Caco-2 (cell line): ENCODE data around the gene PFKP. TPM values are rescaled to one million over a fixed set of nuclear protein-coding genes. Genes with fewer than 3 reads are reported as not detected.

Source experiments
- BruUV-seq: library from RNA; stranded (reverse); fragments of 400-500 nt; replicated peaks from 2 replicates; lab custom pipeline; 2021; lab: Mats Ljungman, UMichigan
- CTCF ChIA-PET: fragments of 300-600 bp; sonication (Branson Sonifier 250); formaldehyde crosslinking; loops from one replicate; lab custom pipeline; 2022; ENCODE audit warnings: antibody characterized with exemption; lab: Charles Lee
- POLR2A ChIA-PET: fragments of 300-600 bp; sonication (Branson Sonifier 250); formaldehyde crosslinking; loops from one replicate; lab custom pipeline; 2022; ENCODE audit warnings: antibody characterized with exemption; lab: Charles Lee
- DNase-seq, 2 experiments: peaks; one replicate each; pipeline versions ENCODE4 v3.0.0 to v3.0.0-alpha.2; 2020 to 2022
- H3K27me3 ChIP-seq: replicated peaks from 2 replicates; pipeline ENCODE4 v1.6.0; 2011; ENCODE audit warnings: low read length; ENCODE audit not compliant: control insufficient read depth, insufficient read depth
- H3K36me3 ChIP-seq: 2 replicates; pipeline ENCODE4 v1.5.1; 2011; ENCODE audit warnings: low read length; ENCODE audit not compliant: control insufficient read depth, insufficient read depth
- H3K4me1 ChIP-seq: fragments of 250-450 bp; sonication (Bioruptor Pico); 2 replicates; pipeline ENCODE4 v1.5.1; 2020; ENCODE audit warnings: mild to moderate bottlenecking
- H3K4me3 ChIP-seq: 2 replicates; pipeline ENCODE4 v1.5.1; 2011; ENCODE audit warnings: low read depth, mild to moderate bottlenecking, control low read depth, low read length
- H3K9me3 ChIP-seq: fragments of 250-450 bp; sonication (Bioruptor Pico); 2 replicates; pipeline ENCODE4 v1.5.1; 2020; ENCODE audit warnings: mild to moderate bottlenecking, moderate library complexity
- H3K27ac Mint-ChIP-seq: one replicate; pipeline ENCODE4 v1.8.0; 2022; ENCODE audit warnings: mixed read lengths; ENCODE audit not compliant: unreplicated experiment
- H3K27me3 Mint-ChIP-seq: one replicate; pipeline ENCODE4 v1.8.0; 2022; ENCODE audit warnings: mixed read lengths; ENCODE audit not compliant: insufficient read depth, unreplicated experiment
- H3K36me3 Mint-ChIP-seq: one replicate; pipeline ENCODE4 v1.8.0; 2022; ENCODE audit warnings: mild to moderate bottlenecking, mixed read lengths; ENCODE audit not compliant: insufficient read depth, unreplicated experiment
- H3K4me1 Mint-ChIP-seq: one replicate; pipeline ENCODE4 v1.8.0; 2022; ENCODE audit warnings: low read depth, mixed read lengths; ENCODE audit not compliant: unreplicated experiment
- H3K4me3 Mint-ChIP-seq: one replicate; pipeline ENCODE4 v1.8.0; 2022; ENCODE audit warnings: mild to moderate bottlenecking, moderate library complexity, mixed read lengths; ENCODE audit not compliant: unreplicated experiment
- H3K9me3 Mint-ChIP-seq: one replicate; pipeline ENCODE4 v1.8.0; 2022; ENCODE audit warnings: mixed read lengths; ENCODE audit not compliant: unreplicated experiment
- intact Hi-C: fragments of 100-400 bp; cut with micrococcal nuclease; formaldehyde crosslinking; loops from one replicate; pipeline ENCODE4 v1.10.0; 2022; ENCODE audit not compliant: unreplicated experiment
- total RNA-seq: library from RNA; stranded (reverse); gene quantifications from 2 replicates; pipeline ENCODE4 v1.2.3, GENCODE V29; 2022
- TF ChIP-seq, protein P1 (sequence below), 2 experiments: fragments of 200-600 bp in 1 of 2; IDR thresholded peaks; 1 replicate in 1 of 2; 2 replicates in 1 of 2; pipeline versions ENCODE4 v1.5.1 to v1.8.0; 2011 to 2022; ENCODE audit warnings: antibody characterized with exemption in 1 of 2, control low read depth in 1 of 2, inconsistent platforms in 1 of 2, low read depth in 1 of 2, low read length in 1 of 2, mild to moderate bottlenecking in 1 of 2, moderate library complexity in 1 of 2; ENCODE audit not compliant: insufficient read depth in 1 of 2, severe bottlenecking in 1 of 2, unreplicated experiment in 1 of 2

Gene PFKP
- total RNA-seq, 1 experiment from 2014 or later, result 218 TPM

DNA sequence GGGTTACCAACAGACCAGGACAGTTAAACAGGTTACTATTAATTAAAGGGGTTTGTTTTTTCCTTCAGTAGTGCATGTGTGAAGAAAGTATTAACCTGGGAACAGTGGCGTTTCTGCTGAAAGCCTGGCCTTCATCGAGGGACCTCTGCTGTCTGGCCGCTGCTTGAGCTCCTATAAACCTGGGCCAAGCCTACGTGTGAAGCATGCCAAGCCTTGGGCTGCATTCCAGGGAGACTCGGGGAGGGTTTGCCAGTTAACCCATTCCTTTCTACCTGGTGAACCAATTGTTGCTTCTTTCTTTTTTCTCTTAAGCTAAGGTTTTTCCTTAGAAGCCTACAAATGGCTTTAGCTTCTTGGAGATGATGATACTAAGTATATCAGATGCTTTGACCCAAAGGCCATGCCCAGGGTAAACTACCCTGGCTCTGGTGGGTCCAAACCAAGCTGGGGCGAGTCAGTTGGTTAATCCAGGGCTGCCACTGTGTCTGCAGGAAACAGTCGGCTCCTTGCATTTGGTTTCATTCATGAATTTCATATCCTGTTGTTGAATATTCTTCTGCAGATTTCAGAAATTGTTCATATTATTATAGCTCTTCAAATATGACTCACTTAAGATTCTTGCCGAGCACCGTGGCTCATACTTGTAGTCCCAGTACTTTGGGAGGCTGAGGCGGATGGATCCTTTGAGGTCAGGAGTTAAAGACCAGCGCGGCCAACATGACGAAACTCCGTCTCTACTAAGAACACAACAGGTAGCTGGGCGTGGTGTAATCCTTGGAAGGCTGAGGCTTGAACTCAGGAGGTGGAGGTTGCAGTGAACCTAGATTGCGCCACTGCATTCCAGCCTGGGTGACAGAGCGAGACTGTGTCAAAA lies 23.8 kb downstream of the PFKP start:
- Histone ChIP-seq H3K9me3 (no peaks in the 10 kb centered on the region), H3K27me3 (no peaks in the 10 kb centered on the region), H3K36me3 (no peaks in the 10 kb centered on the region; the same call in none of the 2 replicates), H3K4me3 (no peak overlapping the region), H3K4me1 (peaks cover 79% of the 10 kb centered on the region)
- DNase-seq, result peak; percentile 85 to 91
- intact Hi-C loops, result loop anchor here (1.0 kb wide), 1 partner anchor 82 kb away; no protein-coding TSS in a partner anchor
- TF ChIP-seq, protein P1, sequence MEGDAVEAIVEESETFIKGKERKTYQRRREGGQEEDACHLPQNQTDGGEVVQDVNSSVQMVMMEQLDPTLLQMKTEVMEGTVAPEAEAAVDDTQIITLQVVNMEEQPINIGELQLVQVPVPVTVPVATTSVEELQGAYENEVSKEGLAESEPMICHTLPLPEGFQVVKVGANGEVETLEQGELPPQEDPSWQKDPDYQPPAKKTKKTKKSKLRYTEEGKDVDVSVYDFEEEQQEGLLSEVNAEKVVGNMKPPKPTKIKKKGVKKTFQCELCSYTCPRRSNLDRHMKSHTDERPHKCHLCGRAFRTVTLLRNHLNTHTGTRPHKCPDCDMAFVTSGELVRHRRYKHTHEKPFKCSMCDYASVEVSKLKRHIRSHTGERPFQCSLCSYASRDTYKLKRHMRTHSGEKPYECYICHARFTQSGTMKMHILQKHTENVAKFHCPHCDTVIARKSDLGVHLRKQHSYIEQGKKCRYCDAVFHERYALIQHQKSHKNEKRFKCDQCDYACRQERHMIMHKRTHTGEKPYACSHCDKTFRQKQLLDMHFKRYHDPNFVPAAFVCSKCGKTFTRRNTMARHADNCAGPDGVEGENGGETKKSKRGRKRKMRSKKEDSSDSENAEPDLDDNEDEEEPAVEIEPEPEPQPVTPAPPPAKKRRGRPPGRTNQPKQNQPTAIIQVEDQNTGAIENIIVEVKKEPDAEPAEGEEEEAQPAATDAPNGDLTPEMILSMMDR (IDR thresholded peaks at IDR 0.05; ENCODE audit: insufficient read depth in 1 of 2, low read depth in 1 of 2, low read length in 1 of 2, severe bottlenecking in 1 of 2, unreplicated experiment in 1 of 2), result no peak
- Mint-ChIP-seq H3K36me3 (peaks cover 86% of the 10 kb centered on the region), H3K4me1 (peaks cover 56% of the 10 kb centered on the region), H3K27me3 (no peaks in the 10 kb centered on the region), H3K27ac (peak overlapping the region; percentile 96), H3K4me3 (peak overlapping the region; percentile 61), H3K9me3 (no peaks in the 10 kb centered on the region)
- CTCF ChIA-PET, result interaction anchor here (0.6 to 1.2 kb wide), 2 partner anchors 29 to 82 kb away, joined by 3 read pairs; partner anchors contain the start of gene PITRM1
- POLR2A ChIA-PET, result interaction anchor here (0.6 to 0.9 kb wide), 4 partner anchors 23 to 1036 kb away, joined by 3 to 6 read pairs (median 4); partner anchors contain the start of gene PITRM1
- no TSS peak for BruUV-seq

DNA sequence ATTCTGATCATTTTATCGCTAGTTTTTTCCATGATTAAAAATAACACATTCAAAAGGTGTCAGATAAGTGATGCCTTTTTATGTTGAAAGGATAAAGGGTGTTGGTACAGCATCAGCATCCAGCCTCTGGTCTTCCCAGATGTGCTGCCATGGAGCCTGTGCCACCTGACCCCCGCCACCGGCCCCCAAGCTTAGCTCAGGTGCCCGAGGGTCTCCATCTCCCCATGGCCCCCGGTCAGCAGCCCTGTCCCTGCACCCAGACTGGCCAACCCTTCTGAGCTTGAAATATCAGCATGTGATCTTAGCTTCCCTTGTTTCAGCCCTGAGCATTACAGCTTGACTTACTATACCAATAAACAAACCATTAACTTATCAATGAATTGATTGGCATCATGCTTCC lies 24.6 kb downstream of the PFKP start:
- no peaks in the 10 kb centered on the region for H3K9me3 Mint-ChIP-seq
- CTCF ChIA-PET, result interaction anchor here (1.2 kb wide), 1 partner anchor 81 kb away, joined by 3 read pairs; the partner anchor contains the start of gene PITRM1
- DNase-seq, result no peak
- TF ChIP-seq, protein P1 (IDR thresholded peaks at IDR 0.05; ENCODE audit: insufficient read depth in 1 of 2, low read depth in 1 of 2, low read length in 1 of 2, severe bottlenecking in 1 of 2, unreplicated experiment in 1 of 2), result no peak
- peak overlapping the region; percentile 8 for H3K4me3 Mint-ChIP-seq
- intact Hi-C loops, result loop anchor here (1.0 kb wide), 1 partner anchor 81 kb away; no protein-coding TSS in a partner anchor
- H3K4me3 ChIP-seq, result no peak overlapping the region
- no TSS peak for BruUV-seq
- H3K36me3 Mint-ChIP-seq, result peaks cover 78% of the 10 kb centered on the region
- no peaks in the 10 kb centered on the region for H3K9me3 ChIP-seq
- peak overlapping the region; percentile 96 for H3K27ac Mint-ChIP-seq
- H3K27me3 Mint-ChIP-seq, result no peaks in the 10 kb centered on the region
- peaks cover 76% of the 10 kb centered on the region for H3K4me1 ChIP-seq
- H3K36me3 ChIP-seq, result no peaks in the 10 kb centered on the region; the same call in 1 of the 2 replicates
- H3K4me1 Mint-ChIP-seq, result peaks cover 54% of the 10 kb centered on the region
- POLR2A ChIA-PET, result interaction anchor here (0.6 to 0.9 kb wide), 3 partner anchors 24 to 1037 kb away, joined by 4 to 6 read pairs (median 4); partner anchors contain the start of gene PITRM1
- no peaks in the 10 kb centered on the region for H3K27me3 ChIP-seq

DNA sequence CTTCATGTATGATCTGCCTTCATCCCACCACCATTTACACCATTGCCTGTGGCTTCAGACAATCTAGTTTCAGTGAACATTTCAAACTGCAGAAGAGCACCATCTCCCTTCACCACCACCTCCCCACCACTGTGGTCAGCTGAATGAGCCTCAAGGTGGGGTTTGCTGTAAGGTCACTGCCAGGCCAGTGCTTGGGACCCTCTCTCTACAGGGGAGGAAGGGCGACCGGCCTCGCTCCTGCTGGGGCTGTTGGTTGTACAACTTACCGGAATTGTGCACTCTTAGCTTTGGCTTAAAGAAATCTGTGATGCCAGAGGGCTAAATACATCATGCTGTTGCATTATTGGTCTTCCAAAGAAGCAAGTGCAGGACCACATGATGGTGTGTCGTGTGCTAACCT lies 26.6 kb downstream of the PFKP start:
- TF ChIP-seq, protein P1 (IDR thresholded peaks at IDR 0.05; ENCODE audit: insufficient read depth in 1 of 2, low read depth in 1 of 2, low read length in 1 of 2, severe bottlenecking in 1 of 2, unreplicated experiment in 1 of 2), result no peak
- POLR2A ChIA-PET, result interaction anchor here (1.1 to 2.1 kb wide), 2 partner anchors 23 to 79 kb away, joined by 5 to 14 read pairs; partner anchors contain the start of gene PITRM1
- H3K27me3 ChIP-seq, result no peaks in the 10 kb centered on the region
- no TSS peak for BruUV-seq
- H3K36me3 ChIP-seq, result peaks cover 2% of the 10 kb centered on the region; the same call in 1 of the 2 replicates
- Mint-ChIP-seq H3K9me3 (no peaks in the 10 kb centered on the region), H3K4me1 (peaks cover 60% of the 10 kb centered on the region), H3K4me3 (peak overlapping the region; percentile 63), H3K27ac (peak overlapping the region; percentile 96), H3K36me3 (peaks cover 84% of the 10 kb centered on the region), H3K27me3 (no peaks in the 10 kb centered on the region)
- CTCF ChIA-PET, result no interaction called here
- no peaks in the 10 kb centered on the region for H3K9me3 ChIP-seq
- DNase-seq, result no peak
- H3K4me1 ChIP-seq, result peaks cover 80% of the 10 kb centered on the region
- H3K4me3 ChIP-seq, result no peak overlapping the region
- intact Hi-C loops, result loop anchor here (1.0 to 2.0 kb wide), 2 partner anchors 13 to 40 kb away; no protein-coding TSS in a partner anchor
